ENCODE results near the gene LYSMD3. TPM values are rescaled to one million over a fixed set of nuclear protein-coding genes. Genes with fewer than 3 reads are reported as not detected.
A peak's percentile ranks its signal among the peaks of the same experiment; 100 is the strongest.
"Not testable (repeated sequence)": the region's sequence is repeated elsewhere in the genome, so short reads cannot be mapped to it uniquely, and the experiment has no call there.

Gene LYSMD3
- total RNA-seq, result 10 to 100 TPM; 17.0 TPM
- 13.0 TPM for polyA plus RNA-seq

GRCh38 chr5:90529194-90529938, at the start of gene LYSMD3:
TSS of gene LYSMD3 (minus strand) at chr5:90529584. CDS start at chr5:90525289, 4,295 bp downstream.
- peak within 1 kb of the TSS; percentile 94 for H3K4me3 ChIP-seq (ENCODE audit: low read length)
- no peaks in the 10 kb centered on the region for H3K36me3 ChIP-seq (ENCODE audit: insufficient read depth, low read length)
- no peaks in the 10 kb centered on the region for H3K9me3 Mint-ChIP-seq
- CTCF ChIA-PET, result interaction anchor here (0.7 to 3.7 kb wide), 13 partner anchors 9 to 1801 kb away, joined by 3 to 59 read pairs (median 5); partner anchors contain the start of genes CETN3, MBLAC2 and POLR3G
- DNase-seq, result peak; percentile 96 to 98 (median 97)
- no peaks in the 10 kb centered on the region for H3K9me3 ChIP-seq (ENCODE audit: low read length)
- H3K36me3 Mint-ChIP-seq, result peaks cover 0 to 21% (median 4%) of the 10 kb centered on the region in 3 donors
- POLR2A ChIA-PET, result interaction anchor here (1.0 to 2.2 kb wide), 7 partner anchors 55 to 854 kb away, joined by 3 to 12 read pairs (median 6); partner anchors contain the start of genes ARRDC3, CETN3, MBLAC2 and POLR3G
- peak within 1 kb of the TSS; percentile 92 to 100 (median 98) for H3K27ac Mint-ChIP-seq
- H3K4me3 Mint-ChIP-seq, result peak within 1 kb of the TSS; percentile 97 to 100 (median 99)
- H3K4me1 ChIP-seq (ENCODE audit: insufficient read depth, low read length), result peaks cover 23% of the 10 kb centered on the region
- H3K27me3 Mint-ChIP-seq, result peaks cover 6 to 21% of the 10 kb centered on the region in 2 donors
- no peaks in the 10 kb centered on the region for H3K27me3 ChIP-seq (ENCODE audit: insufficient read depth, low read length, poor library complexity, severe bottlenecking)
- peak within 1 kb of the TSS; percentile 98 for H3K27ac ChIP-seq (ENCODE audit: low read depth, low read length)
- H3K4me1 Mint-ChIP-seq, result peaks cover 32 to 45% (median 40%) of the 10 kb centered on the region in 3 donors

- peaks cover 22 to 42% of the 10 kb centered on the region in 2 donors for H3K27me3 Mint-ChIP-seq
- H3K9me3 ChIP-seq (ENCODE audit: low read length); H3K36me3 Mint-ChIP-seq; DNase-seq; H3K4me1 Mint-ChIP-seq; H3K4me3 Mint-ChIP-seq; CTCF ChIA-PET; H3K27ac Mint-ChIP-seq; POLR2A ChIA-PET; H3K27me3 ChIP-seq (ENCODE audit: insufficient read depth, low read length, poor library complexity, severe bottlenecking); H3K27ac ChIP-seq (ENCODE audit: low read depth, low read length); H3K4me3 ChIP-seq (ENCODE audit: low read length); H3K4me1 ChIP-seq (ENCODE audit: insufficient read depth, low read length); H3K36me3 ChIP-seq (ENCODE audit: insufficient read depth, low read length): not testable (repeated sequence)
- peaks cover 0 to 31% (median 23%) of the 10 kb centered on the region in 5 donors for H3K9me3 Mint-ChIP-seq
Observed at GRCh38 chr5:90576566-90576965, 47.2 kb upstream of the LYSMD3 start.

- DNase-seq, result no peak
- Histone ChIP-seq H3K27ac (ENCODE audit: low read depth, low read length) (no peak overlapping the region), H3K27me3 (ENCODE audit: insufficient read depth, low read length, poor library complexity, severe bottlenecking) (no peaks in the 10 kb centered on the region), H3K4me1 (ENCODE audit: insufficient read depth, low read length) (no peaks in the 10 kb centered on the region), H3K4me3 (ENCODE audit: low read length) (no peak overlapping the region), H3K36me3 (ENCODE audit: insufficient read depth, low read length) (no peaks in the 10 kb centered on the region), H3K9me3 (ENCODE audit: low read length) (no peaks in the 10 kb centered on the region)
- ChIA-PET POLR2A (no interaction called here), CTCF (no interaction called here)
- H3K36me3 Mint-ChIP-seq, result no peaks in the 10 kb centered on the region
- H3K4me1 Mint-ChIP-seq, result no peaks in the 10 kb centered on the region
- H3K27me3 Mint-ChIP-seq, result peaks cover 25 to 46% of the 10 kb centered on the region in 2 donors
- H3K9me3 Mint-ChIP-seq, result peaks cover 0 to 27% (median 23%) of the 10 kb centered on the region in 5 donors
- H3K4me3 Mint-ChIP-seq, result no peak overlapping the region
- H3K27ac Mint-ChIP-seq, result no peak overlapping the region
Observed at GRCh38 chr5:90575712-90576111, 46.3 kb upstream of the LYSMD3 start.

- H3K27me3 ChIP-seq (ENCODE audit: insufficient read depth, low read length, poor library complexity, severe bottlenecking), result no peaks in the 10 kb centered on the region
- H3K4me1 Mint-ChIP-seq, result no peaks in the 10 kb centered on the region
- DNase-seq, result no peak
- peaks cover 7 to 47% of the 10 kb centered on the region in 2 donors for H3K27me3 Mint-ChIP-seq
- no peak overlapping the region for H3K4me3 Mint-ChIP-seq
- ChIA-PET CTCF (no interaction called here), POLR2A (no interaction called here)
- H3K4me3 ChIP-seq (ENCODE audit: low read length), result no peak overlapping the region
- H3K36me3 Mint-ChIP-seq, result no peaks in the 10 kb centered on the region
- no peaks in the 10 kb centered on the region for H3K9me3 ChIP-seq (ENCODE audit: low read length)
- no peaks in the 10 kb centered on the region for H3K36me3 ChIP-seq (ENCODE audit: insufficient read depth, low read length)
- no peak overlapping the region for H3K27ac Mint-ChIP-seq
- no peaks in the 10 kb centered on the region for H3K4me1 ChIP-seq (ENCODE audit: insufficient read depth, low read length)
- peaks cover 0 to 3% (median 2%) of the 10 kb centered on the region in 5 donors for H3K9me3 Mint-ChIP-seq
- H3K27ac ChIP-seq (ENCODE audit: low read depth, low read length), result no peak overlapping the region
Observed at GRCh38 chr5:90571147-90571773, 41.9 kb upstream of the LYSMD3 start.

GRCh38 chr5:90570034-90570433, 40.6 kb upstream of the LYSMD3 start:
- Histone ChIP-seq H3K4me1 (ENCODE audit: insufficient read depth, low read length) (no peaks in the 10 kb centered on the region), H3K9me3 (ENCODE audit: low read length) (no peaks in the 10 kb centered on the region), H3K27ac (ENCODE audit: low read depth, low read length) (no peak overlapping the region), H3K27me3 (ENCODE audit: insufficient read depth, low read length, poor library complexity, severe bottlenecking) (no peaks in the 10 kb centered on the region), H3K36me3 (ENCODE audit: insufficient read depth, low read length) (no peaks in the 10 kb centered on the region), H3K4me3 (ENCODE audit: low read length) (no peak overlapping the region)
- H3K4me1 Mint-ChIP-seq, result no peaks in the 10 kb centered on the region
- peaks cover 7 to 52% of the 10 kb centered on the region in 2 donors for H3K27me3 Mint-ChIP-seq
- ChIA-PET CTCF (no interaction called here), POLR2A (no interaction called here)
- peaks cover 0 to 2% (median 0%) of the 10 kb centered on the region in 3 donors for H3K36me3 Mint-ChIP-seq
- H3K27ac Mint-ChIP-seq, result no peak overlapping the region
- peaks cover 0 to 2% (median 1%) of the 10 kb centered on the region in 5 donors for H3K9me3 Mint-ChIP-seq
- no peak overlapping the region for H3K4me3 Mint-ChIP-seq
- DNase-seq, result no peak

GRCh38 chr5:90569084-90569483, 39.7 kb upstream of the LYSMD3 start:
- H3K4me3 ChIP-seq (ENCODE audit: low read length), result no peak overlapping the region
- Mint-ChIP-seq H3K4me3 (no peak overlapping the region), H3K9me3 (peaks cover 0 to 2% (median 0%) of the 10 kb centered on the region in 5 donors), H3K36me3 (peaks cover 0 to 2% (median 0%) of the 10 kb centered on the region in 3 donors), H3K4me1 (no peaks in the 10 kb centered on the region), H3K27ac (no peak overlapping the region), H3K27me3 (peaks cover 7 to 50% of the 10 kb centered on the region in 2 donors)
- H3K9me3 ChIP-seq (ENCODE audit: low read length), result no peaks in the 10 kb centered on the region
- no peak overlapping the region for H3K27ac ChIP-seq (ENCODE audit: low read depth, low read length)
- H3K4me1 ChIP-seq (ENCODE audit: insufficient read depth, low read length), result no peaks in the 10 kb centered on the region
- ChIA-PET POLR2A (no interaction called here), CTCF (no interaction called here)
- H3K36me3 ChIP-seq (ENCODE audit: insufficient read depth, low read length), result no peaks in the 10 kb centered on the region
- no peaks in the 10 kb centered on the region for H3K27me3 ChIP-seq (ENCODE audit: insufficient read depth, low read length, poor library complexity, severe bottlenecking)
- no peak for DNase-seq

GRCh38 chr5:90565491-90565890, 36.1 kb upstream of the LYSMD3 start:
- H3K4me1 Mint-ChIP-seq, result no peaks in the 10 kb centered on the region
- no peak overlapping the region for H3K27ac Mint-ChIP-seq
- H3K27me3 Mint-ChIP-seq, result peaks cover 2 to 46% of the 10 kb centered on the region in 2 donors
- no peak for DNase-seq
- Histone ChIP-seq H3K36me3 (ENCODE audit: insufficient read depth, low read length) (no peaks in the 10 kb centered on the region), H3K27ac (ENCODE audit: low read depth, low read length) (no peak overlapping the region), H3K9me3 (ENCODE audit: low read length) (no peaks in the 10 kb centered on the region), H3K27me3 (ENCODE audit: insufficient read depth, low read length, poor library complexity, severe bottlenecking) (peaks cover 10% of the 10 kb centered on the region), H3K4me3 (ENCODE audit: low read length) (no peak overlapping the region), H3K4me1 (ENCODE audit: insufficient read depth, low read length) (no peaks in the 10 kb centered on the region)
- ChIA-PET CTCF (no interaction called here), POLR2A (no interaction called here)
- peaks cover 0 to 2% (median 0%) of the 10 kb centered on the region in 5 donors for H3K9me3 Mint-ChIP-seq
- peaks cover 0 to 2% (median 0%) of the 10 kb centered on the region in 3 donors for H3K36me3 Mint-ChIP-seq
- no peak overlapping the region for H3K4me3 Mint-ChIP-seq

GRCh38 chr5:90563108-90563507, 33.7 kb upstream of the LYSMD3 start:
- Histone ChIP-seq H3K27ac (ENCODE audit: low read depth, low read length) (no peak overlapping the region), H3K4me3 (ENCODE audit: low read length) (no peak overlapping the region), H3K4me1 (ENCODE audit: insufficient read depth, low read length) (no peaks in the 10 kb centered on the region), H3K36me3 (ENCODE audit: insufficient read depth, low read length) (no peaks in the 10 kb centered on the region), H3K9me3 (ENCODE audit: low read length) (no peaks in the 10 kb centered on the region), H3K27me3 (ENCODE audit: insufficient read depth, low read length, poor library complexity, severe bottlenecking) (peaks cover 17% of the 10 kb centered on the region)
- Mint-ChIP-seq H3K27ac (no peak overlapping the region), H3K4me1 (peaks cover 5 to 10% (median 7%) of the 10 kb centered on the region in 3 donors), H3K4me3 (no peak overlapping the region), H3K36me3 (peaks cover 0 to 2% (median 0%) of the 10 kb centered on the region in 3 donors), H3K9me3 (no peaks in the 10 kb centered on the region), H3K27me3 (peaks cover 9 to 52% of the 10 kb centered on the region in 2 donors)
- no peak for DNase-seq
- ChIA-PET POLR2A (no interaction called here), CTCF (no interaction called here)
